ENCODE measurements around the gene URGCP.
"Not testable (repeated sequence)": the region's sequence is repeated elsewhere in the genome, so short reads cannot be mapped to it uniquely, and the experiment has no call there.

Gene URGCP

GRCh38 chr7:43915907-43916306 lies 9.5 kb upstream of the URGCP start:
- DNase-seq (ENCODE audit: low read depth in 2 of 2, low spot score in 1 of 2), result no peak

GRCh38 chr7:43914795-43915194 lies 8.4 kb upstream of the URGCP start:
- no peak for DNase-seq (ENCODE audit: low read depth in 2 of 2, low spot score in 1 of 2)

DNA sequence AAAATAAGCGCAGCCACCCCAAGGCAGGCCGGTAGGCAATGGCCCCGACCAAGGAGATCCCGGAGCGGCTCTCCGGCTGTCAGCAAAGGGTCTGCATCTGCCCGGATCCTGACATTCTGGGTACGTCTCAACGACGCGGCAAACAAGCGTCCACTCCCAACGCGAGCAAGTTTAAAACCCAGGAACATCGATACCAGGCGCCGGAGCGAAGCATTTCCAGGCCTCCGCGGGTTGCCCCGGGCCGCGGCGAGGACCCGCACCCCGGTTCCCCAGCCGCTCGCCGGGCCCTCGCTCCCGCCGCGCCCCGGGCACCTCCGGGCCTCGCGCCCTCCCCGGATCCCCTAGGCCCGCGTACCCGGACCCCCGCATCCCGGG lies 453 bp downstream of the URGCP start:
- no peak for DNase-seq (ENCODE audit: low read depth in 2 of 2, low spot score in 1 of 2)

- no peak for DNase-seq (ENCODE audit: low read depth in 2 of 2, low spot score in 1 of 2)
Measured at GRCh38 chr7:43905209-43905946, 1.0 kb downstream of the URGCP start.

DNA sequence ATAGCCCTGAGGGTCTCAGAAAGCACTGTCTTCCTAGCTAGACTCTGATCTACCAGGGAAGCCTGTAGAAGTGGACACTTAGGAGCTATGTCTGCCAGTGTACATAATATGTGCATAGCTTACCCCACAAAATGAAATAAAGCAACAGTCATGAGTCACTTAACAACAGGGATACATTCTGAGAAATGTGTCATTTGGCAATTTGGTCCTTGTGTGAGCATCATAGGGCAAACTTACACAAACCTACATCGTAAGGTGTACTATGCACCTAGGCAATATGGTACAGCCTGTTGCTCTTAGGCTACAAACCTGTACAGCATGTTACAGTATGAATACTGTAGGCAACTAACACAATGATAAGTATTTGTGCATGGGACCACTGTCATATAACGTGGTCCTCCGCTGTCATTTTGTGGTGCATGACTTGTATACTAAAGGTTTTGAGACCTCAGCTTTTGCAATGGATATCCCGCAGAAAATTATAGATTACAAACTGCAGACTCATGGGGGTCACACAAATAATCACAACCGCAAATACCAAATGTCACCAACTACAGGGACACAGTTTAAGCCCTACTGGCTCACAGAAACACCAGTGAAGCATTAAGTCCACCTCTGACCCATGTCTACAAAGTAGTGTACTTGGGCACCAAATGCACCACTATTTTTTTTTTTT lies 1.7 kb downstream of the URGCP start:
- no peak for DNase-seq (ENCODE audit: low read depth in 2 of 2, low spot score in 1 of 2)

GRCh38 chr7:43902542-43903054 lies 3.8 kb downstream of the URGCP start:
- no peak for DNase-seq (ENCODE audit: low read depth in 2 of 2, low spot score in 1 of 2)

GRCh38 chr7:43898571-43898970 lies 7.8 kb downstream of the URGCP start:
- not testable (repeated sequence) for DNase-seq (ENCODE audit: low read depth in 2 of 2, low spot score in 1 of 2)

GRCh38 chr7:43895847-43896415 lies 10.5 kb downstream of the URGCP start:
- no peak for DNase-seq (ENCODE audit: low read depth in 2 of 2, low spot score in 1 of 2)

DNA sequence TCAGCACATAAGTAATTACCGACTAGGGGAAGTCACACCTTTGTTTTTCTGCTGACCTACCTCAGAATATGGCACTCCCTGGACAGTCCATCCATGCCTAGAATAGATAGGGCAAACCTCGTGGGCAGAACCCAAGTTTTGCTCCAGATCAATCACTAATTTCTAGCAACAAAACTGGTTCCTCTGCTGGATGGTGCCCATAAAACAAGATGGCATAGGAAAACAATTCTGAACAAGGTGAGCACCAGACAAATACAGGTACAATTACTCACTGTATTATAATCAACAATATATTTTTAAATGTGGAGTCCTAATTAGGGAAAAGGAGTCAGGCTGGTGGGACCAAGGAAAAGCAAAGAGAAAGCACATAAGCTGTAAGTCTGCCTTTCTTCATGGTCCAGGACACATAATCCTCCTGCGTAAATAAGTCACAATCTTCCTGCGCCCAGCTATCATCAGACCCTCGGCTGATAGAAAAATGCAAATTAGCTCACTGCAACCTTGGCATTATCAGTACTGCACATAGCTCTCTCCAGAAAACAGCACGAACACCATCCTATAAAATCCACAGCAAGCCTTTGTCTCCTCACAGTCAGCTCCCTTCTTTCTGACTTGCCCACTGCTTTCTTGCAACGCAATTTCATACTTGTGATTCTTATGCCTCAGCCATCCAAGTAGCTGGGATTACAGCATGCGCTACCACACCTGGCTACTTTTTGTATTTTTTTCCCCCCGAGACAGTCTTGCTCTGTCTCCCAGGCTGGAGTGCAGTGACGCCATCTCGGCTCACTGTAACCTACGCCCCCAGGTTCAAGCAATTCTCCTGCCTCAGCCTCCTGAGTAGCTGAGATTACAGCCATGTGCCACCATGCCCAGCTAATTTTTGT lies 15.1 kb downstream of the URGCP start:
- DNase-seq (ENCODE audit: low read depth in 2 of 2, low spot score in 1 of 2), result no peak

DNA sequence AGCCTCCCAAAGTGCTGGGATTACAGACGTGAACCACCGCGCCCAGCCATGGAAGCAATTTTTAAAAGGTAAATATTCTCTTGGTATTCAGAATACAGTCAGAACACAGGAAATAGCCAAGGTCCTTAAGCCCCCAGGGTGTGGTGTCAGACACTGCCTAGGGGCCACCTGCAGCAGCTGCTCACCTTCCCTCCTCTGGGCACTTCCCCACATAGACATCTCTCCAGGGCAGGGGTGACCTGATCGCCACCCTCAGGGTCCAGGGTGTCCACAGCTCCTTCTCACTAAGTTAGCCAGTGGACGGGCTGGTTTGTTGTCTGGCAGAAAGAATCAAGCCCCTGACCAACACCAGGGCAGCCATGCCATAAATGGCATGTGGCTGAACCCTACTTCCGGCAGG lies 15.9 kb downstream of the URGCP start:
- DNase-seq (ENCODE audit: low read depth in 2 of 2, low spot score in 1 of 2), result no peak

- DNase-seq (ENCODE audit: low read depth in 2 of 2, low spot score in 1 of 2), result no peak
Measured at GRCh38 chr7:43888993-43889945, 17.1 kb downstream of the URGCP start.

DNA sequence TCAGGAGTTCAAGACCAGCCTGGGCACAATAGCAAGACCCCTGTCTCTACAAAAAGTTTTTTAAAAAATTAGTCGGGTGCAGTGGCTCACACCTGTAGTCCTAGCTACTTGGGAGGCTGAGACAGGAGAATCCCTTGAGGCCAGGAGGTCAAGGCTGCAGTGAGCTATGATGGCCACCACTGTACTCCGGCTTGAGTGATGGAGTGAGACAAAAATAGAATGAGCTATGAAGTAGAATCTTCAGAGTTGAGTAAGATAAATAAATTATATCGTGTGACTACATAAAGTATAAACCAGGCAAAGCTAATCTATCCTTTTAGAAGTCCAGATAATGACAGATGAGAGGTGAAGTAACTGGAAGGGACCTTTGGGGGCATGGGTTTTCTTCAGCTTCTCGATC lies 21.8 kb downstream of the URGCP start:
- no peak for DNase-seq (ENCODE audit: low read depth in 2 of 2, low spot score in 1 of 2)

DNA sequence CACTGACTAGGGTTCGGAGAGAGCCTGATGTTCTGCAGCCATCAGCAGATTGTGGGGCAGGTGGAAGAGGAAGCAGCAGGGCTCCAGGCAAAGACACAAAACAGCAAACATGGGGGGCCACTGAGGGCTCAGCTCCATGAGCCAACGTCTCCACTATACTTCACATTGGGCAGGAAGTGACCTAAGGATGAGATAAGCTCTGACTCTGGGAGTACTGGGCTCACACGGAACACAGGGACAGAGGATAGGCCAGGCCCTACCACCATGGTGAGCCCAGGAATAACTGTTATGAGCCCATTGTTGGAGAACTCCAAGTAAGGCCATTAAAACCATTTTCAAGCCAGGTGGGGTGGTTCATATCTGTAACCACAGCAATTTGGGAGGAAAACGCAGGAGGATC lies 22.2 kb downstream of the URGCP start:
- DNase-seq (ENCODE audit: low read depth in 2 of 2, low spot score in 1 of 2), result no peak

- DNase-seq (ENCODE audit: low read depth in 2 of 2, low spot score in 1 of 2), result no peak
Measured at GRCh38 chr7:43880596-43880995, 25.8 kb downstream of the URGCP start.

GRCh38 chr7:43879477-43879876 lies 26.9 kb downstream of the URGCP start:
- no peak for DNase-seq (ENCODE audit: low read depth in 2 of 2, low spot score in 1 of 2)

DNA sequence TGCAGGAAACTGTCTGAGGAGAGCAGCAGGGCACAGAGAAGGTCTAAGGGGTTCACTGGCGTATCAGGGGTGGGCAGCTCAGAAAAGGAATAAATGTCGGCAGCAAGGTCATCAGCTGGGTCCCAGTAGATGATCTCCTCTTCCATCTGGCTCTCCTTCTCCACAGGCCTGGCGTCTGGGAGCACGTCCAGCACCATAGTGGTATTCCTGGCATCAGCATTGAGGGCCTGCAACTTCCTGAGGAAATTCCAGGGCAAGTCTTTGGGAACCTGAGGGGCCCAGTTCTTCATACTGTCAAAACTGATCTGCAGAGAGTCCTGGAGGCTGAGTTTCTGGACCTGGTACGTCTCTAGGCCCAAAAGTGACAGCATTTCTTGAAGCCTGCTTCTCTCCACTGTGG lies 27.5 kb downstream of the URGCP start:
- no peak for DNase-seq (ENCODE audit: low read depth in 2 of 2, low spot score in 1 of 2)

DNA sequence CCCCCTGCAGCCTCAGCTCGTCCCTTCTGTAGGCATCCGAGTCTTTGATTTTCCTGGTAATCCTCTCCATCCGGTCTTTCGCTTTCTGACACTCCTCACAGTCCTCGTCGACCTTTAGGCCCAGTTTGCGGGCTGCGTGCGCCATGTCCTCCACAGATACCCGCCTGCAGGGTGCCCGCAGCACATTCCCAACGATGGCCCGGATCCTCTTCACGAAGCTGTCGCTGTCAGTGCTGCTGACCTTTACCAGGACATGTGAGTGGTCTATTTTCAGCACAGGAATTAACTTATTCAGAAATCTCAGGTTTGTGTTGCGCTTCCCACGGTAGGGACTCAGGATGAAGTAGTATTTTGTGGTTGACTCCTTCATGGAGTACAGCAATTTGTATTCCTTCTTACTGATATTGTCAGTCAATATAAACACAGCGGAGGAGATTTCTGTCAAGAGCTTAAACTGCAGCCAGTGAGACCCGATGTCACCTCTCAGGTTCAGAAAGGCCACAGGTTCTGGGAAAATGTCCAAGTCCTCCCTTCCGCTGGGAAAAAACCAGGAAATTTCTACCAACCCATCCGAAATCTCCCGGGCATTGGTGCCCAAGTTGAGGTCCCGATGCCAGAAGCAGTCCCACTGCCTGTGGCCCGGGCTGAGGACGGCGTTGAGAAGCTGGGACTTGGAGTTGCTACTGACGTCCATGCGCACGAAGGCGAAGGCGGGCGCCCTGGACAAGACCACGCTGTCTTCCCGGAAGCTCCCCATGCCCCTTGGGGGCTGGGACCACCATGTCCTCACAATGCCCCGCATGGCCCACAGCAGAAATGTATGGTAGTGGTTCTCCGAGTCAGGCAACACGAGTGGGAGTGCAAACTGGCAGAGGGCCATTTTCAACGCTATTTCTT lies 28.2 kb downstream of the URGCP start:
- no peak for DNase-seq (ENCODE audit: low read depth in 2 of 2, low spot score in 1 of 2)

- no peak for DNase-seq (ENCODE audit: low read depth in 2 of 2, low spot score in 1 of 2)
Measured at GRCh38 chr7:43876976-43877745, 29.2 kb downstream of the URGCP start.

All from stimulated activated CD8-positive, alpha-beta memory T cell treated with anti-CD3 and anti-CD28 coated beads, Interleukin-4, amount 100 ng/mL, for 4 hours (primary cell).